CD4-positive, alpha-beta T cell treated with Interleukin-15 for 1 hour (primary cell): ENCODE measurements around the gene C1QTNF9B.
"Not testable (repeated sequence)": the region's sequence is repeated elsewhere in the genome, so short reads cannot be mapped to it uniquely, and the experiment has no call there.

Experiments
- DNase-seq: peaks from one replicate; pipeline ENCODE4 v3.0.0-alpha.2; 2020

The C1QTNF9B gene

DNA sequence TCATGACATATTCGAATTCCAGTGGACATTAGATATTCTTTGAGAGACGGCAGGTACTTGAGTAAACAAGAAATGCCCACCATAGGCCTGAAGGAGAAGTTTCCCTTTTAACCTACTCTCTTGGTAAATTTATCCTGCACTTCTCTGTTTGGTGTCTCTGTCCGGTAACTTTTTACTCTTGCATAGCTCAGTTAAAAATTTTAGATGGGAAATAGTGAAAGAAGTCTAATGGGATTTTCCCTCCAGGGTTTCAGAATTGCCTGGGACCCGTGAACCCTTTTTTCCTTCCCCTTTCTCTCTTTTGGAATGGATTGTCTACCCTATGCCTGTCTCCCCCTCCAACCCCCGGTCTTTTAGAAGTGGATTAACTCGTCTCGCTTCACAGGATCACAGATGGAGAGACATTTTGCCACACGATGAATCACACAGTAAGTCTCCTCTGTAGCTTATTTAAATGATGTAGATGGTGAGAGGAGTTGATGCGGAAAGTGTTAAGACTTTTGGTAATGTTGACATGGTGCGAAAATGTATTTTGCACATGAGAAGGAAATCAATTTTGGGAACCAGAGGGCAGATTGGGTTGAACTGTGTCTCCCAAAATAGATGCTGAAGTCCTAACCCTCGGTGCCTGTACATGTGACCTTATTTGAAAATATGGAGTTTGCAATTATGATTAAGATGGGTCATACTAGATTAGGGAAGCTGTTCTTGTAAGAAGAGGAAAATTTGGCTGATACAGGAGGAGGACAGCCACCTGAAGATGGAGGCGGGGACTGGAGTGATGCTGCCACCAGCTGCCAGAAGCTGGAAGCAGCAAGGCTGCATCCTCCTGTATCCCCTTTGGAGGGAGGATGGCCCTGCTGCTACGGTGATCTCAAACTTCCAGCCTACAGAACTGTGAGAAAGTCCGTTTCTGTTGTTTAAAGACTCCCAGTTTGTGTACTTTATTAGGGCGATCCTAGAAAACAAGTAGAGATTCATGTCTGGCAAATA lies 7.4 kb downstream of the C1QTNF9B start:
- DNase-seq, result no peak

DNA sequence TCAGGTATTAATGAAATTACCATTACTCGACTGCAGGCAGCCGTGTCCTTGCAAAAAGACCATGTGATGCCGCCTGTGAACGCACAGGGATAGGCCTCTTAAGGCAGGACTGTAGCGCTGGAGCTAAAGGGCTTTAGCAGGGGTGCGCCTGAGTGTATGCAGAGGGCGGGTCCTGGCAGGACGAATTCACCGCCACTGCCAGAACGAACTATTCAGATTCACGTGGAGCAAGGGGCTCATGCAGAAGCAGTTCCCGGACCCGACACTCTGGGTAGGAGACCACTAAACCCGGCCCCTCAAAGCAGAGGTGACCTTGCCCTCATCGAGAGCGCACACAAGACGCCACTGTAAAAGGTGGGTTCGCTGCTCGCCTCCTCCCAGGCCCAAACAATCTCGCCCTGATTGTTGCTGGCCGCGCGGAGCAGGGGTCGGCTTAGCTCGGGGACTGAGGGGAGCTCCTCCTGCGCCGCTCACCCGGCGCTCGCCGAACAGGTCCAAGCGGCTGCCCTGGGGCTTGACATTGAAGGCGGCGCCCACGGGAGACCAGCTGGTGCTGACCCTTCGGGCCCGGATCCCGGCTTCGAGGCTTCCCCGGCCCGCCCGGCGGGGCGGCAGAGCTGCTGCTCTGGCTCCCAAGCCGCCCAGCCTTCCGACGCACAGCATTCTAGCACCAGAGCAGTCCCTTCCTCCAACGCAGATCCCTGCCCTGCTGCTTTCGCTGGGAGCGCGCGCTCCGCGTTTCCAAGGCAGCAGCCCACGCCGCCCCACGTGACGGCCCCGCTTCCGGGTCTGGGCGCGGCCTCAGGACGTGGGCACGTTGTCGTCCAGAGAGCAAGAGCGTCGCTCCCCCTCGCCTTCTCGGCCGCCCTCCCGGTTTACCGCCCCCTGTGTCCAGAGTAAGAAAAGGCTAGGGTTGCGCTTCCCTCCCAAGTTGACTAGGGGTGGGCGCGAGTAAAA lies 8.4 kb downstream of the C1QTNF9B start, which contains the start of gene MIPEP:
TSS of gene MIPEP (minus strand) at position 743 of the 957 bp plus-strand sequence. CDS start at position 663, 80 bp downstream.
- DNase-seq, result peak; percentile 88

DNA sequence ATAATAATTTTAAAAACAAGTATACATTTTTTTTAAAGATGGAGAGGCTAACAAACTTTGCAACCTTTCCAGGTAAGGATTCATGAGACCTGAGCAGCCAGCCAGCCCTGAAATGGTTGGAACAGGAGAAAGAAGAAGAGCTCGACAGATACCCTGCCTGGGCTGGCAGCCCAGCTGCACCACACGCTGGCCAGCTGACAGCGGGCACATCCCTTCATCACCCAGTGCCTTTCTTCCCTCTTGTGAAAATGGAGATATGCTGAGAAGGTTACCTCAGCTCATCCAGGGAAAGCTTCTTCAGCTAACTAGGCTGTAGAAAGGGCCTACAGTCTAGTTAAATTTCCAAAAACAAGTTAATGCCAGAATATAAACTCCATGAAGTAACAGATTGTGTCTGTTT lies 12.9 kb downstream of the C1QTNF9B start:
- not testable (repeated sequence) for DNase-seq

DNA sequence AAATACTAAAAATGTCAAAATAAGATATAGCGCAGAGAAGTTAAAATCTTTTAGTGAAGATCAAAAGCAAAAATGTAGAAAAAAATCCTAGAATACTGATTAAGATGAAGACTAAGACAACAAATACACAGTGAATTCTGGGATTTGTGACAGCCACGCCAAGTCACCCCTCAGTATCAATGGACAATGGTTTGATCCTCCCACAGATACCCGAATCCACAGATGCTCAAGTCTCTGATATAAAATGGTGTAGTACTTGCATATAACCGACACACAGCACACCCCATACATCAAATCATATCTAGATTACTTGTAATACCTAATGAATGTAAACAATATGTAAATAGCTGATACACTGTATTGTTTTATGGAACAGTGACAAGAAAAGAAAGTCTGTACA lies 14.0 kb downstream of the C1QTNF9B start:
- DNase-seq, result no peak

DNA sequence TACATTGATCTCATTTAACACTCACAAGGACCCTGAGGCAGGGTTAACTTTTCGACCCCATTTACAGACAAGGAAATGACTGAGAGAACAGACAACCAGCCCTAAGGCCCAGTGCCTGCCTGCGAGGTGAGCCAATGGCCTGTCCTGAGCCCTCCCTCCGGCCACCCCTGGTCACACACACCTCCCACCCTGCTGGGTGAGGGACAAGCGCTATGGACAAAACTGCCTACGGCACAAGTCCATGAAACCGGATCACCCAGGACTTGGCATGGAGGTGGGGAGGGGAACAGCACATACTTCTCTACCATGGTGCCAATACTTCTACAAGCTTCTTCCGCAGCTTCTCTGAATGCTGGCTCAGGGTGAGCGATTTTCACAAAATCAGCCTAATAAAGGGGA lies 15.9 kb downstream of the C1QTNF9B start:
- not testable (repeated sequence) for DNase-seq

DNA sequence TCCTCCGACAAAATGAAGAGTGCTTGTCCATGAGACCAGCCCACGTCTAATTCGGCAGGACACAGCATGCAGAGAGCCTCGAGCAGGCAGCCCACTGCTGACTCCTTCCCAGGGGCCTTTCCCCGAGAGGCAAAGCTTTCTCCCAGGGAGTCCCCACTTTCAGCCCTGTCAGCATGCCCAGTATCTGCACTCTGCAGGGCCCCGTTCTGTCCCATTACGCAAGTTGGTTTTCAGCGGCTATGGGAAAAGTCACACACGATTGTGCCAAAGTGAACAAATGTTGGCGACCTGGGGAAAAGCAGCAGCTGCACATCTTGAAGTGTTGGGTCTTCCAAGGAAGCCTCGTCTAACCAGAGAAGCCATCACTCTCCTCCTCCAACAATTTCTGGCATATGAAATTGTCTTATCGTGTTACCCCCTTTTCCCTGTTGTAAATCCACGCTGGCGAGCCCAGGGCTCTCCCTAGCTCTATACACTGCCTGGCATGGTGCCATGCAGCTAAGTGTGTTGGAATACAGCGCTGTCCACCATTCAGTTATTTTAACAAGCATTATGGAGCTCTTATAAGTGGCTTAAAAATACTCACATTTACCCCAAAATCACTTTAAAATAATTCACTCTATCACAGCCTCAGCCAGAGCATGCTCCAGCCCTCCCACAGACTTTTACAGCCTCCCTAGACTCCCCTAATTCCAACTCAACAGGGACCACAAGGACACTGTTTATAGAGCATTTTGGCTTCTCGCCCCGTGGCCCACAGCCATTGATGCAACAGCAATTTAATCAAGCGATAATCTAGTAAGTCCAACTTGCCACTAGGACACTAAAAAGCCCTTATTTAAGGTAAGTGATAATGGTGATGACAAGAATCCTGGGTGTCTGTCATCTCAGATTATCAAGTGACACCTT lies 16.6 kb downstream of the C1QTNF9B start:
- DNase-seq, result not testable (repeated sequence)

DNA sequence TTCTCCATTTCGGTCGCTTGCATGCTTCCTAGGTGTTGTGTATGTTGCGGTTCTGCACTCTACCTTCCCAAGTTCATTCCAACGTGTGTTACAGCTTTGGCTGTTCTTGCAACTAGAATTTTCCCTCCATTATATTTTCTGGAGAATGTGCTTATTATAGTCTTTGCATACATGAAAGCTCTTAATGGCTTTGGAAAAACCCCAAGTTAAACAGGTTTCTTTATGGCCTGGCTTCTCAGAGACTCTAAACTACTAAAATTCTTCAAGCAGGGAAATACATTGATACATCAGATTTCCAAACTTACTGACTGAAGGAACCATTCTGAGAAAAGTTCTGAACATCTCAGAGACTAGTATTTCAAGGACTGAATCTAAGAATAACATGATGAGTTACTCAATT lies 20.0 kb downstream of the C1QTNF9B start:
- no peak for DNase-seq

DNA sequence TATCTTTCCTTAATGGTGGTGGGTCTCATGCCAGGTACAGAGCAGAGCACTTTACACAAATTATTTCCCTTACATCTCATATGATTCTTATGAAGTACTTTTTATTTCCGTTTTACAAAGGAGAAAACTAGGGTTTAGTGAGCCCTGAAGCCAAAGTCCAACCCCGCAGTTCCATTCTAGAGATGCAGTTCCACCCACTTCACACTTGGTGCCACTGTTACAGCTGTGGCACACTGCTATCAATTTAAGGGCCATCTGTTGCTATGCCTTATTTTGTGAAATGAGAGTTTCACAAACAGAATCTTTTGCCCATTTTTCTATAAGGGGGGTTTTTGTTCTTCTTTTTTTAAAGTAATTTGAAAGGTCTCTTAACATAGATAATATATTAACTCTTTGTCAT lies 21.0 kb downstream of the C1QTNF9B start:
- DNase-seq, result no peak

DNA sequence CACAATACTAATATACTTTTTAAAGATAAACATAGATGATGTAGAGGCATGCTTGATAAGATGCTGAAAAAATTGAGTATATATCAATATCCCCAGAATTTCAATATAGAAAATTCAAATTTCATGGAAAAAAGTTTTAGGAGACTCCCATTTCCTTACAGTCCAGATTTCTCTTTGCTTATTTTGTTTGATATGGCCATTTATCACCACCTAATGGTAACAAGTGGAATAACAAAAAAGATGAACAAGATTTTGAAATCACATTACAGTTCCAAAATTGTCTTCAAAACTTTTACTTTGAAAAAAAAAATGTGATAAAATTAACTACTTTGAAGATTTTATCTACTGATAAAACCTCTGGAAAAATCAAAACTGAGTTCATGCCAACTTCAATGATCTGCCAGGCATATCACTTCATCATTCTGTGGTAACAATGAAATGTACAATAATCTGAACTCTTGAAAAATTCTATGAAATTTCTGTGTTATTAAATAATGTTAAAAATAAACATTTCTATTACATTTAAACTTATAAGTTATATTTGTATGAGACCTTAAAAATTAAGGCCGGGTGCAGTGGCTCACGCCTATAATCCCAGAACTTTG lies 25.6 kb downstream of the C1QTNF9B start:
- no peak for DNase-seq

DNA sequence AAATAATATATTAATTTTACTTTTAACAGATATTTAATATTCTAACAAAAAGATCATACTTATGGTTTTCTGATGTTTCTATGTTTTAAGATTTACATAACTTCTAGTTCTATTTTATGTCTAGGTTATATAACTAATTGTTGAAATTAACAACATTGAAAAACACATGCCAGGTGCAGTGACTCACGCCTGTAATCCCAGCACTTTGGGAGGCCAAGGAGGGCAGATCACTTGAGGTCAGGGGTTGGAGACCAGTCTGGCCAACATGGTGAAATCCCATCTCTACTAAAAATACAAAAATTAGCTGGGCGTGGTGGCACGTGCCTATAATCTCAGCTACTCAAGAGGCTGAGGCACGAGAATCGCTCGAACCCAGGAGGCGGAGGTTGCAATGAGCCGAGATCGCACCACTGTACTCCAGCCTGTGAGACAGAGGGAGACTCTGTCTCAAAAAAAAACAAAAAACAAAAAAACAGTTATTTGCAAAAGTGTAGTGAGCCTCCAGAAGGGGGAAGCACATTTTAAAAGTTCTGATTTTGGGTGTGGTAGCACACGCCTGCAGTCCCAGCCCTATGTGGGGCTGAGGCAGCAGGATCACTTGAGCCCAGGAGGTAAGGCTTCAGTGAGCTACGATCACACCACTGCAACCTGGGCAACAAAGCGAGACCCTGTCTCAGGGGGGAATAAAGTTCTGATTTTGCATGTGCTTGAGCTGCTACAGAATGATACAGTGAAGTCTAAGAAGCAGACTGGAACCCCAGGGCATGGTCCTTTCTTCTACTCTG lies 26.8 kb downstream of the C1QTNF9B start:
- DNase-seq, result peak; percentile 17

DNA sequence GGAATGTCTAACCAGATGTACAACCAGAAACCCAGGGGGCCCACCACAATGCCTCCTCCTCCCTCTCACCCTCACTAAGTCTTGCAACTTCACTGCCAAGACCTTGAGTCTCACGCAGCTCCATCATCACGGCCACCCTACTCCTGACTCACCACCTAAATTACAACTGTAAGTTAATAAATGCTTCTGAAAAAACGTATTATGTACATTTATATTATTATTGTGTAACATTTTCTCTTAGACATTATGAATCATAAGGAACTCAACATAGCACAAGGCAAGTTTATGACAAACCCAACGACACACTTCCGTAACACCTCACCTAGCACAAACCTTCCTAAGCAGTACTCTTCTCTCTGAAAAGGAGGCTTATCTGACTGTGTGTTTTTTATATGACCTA lies 28.8 kb downstream of the C1QTNF9B start:
- DNase-seq, result no peak

DNA sequence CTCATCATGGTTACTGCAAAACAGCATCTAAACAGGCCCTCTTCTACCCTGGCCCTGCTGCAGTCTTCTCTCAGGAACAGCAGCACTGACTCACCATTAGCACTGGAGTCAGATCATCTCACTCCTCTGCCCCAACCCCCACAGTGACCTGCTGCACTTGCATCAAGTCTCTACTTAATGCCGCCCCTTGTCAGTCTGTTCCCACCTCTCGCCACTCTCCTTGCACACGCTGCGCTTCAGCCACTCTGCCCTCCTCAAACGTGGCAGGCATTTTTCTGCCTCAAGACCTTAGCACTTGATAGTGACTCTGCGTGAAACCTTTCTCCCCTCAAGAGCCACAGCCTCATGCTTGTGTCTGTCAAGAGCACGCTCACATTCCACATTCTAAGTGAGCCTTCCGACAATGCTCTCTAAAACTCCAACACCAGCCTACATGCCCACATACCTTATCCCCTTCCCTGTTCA lies 30.2 kb downstream of the C1QTNF9B start:
- no peak for DNase-seq

DNA sequence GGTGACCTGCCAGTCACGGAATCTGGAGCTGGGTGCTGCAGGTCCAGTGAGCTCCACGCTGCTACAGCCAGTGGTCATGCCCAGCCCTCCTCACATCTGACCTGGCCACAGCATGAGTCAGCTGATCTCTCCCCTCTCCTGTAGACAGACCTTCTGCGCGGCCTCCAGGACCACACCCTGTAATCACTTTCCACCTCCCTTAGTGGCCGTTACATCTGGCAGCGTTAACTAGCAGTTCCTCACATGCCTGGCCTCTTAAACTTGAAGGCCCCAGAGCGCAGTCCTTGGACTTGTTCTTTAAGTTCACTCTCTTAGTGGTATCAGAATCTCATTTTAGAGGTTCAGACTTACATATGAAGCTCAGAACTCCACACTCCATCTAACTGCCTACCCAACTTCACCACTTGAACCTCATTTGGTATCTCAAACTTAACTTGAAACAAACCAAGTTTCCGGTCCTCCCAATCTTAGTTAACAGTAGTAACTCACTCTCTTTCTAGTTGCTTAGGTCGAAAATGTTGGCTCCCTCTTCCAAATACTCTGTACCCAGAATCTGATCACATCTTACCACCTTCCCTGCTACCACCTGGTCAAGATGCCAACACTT lies 30.8 kb downstream of the C1QTNF9B start:
- DNase-seq, result no peak

DNA sequence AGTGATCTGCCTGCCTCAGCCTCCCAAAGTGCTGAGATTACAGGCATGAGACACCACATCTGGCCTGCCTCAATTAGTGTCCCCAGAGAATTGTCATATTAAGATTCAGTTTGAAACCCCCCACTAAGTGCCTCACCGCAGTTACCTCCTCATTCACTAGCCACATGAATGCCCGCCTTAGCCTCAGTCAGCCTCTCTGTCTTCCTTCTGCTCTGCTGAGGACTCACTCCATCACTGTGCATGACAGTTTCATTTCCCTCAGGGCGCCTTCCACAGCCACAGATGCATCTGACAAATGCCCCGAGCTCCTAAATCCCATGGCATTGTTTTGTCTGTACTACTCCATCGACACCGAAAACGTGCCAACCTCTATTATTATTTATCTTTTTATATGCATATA lies 31.4 kb downstream of the C1QTNF9B start:
- no peak for DNase-seq

DNA sequence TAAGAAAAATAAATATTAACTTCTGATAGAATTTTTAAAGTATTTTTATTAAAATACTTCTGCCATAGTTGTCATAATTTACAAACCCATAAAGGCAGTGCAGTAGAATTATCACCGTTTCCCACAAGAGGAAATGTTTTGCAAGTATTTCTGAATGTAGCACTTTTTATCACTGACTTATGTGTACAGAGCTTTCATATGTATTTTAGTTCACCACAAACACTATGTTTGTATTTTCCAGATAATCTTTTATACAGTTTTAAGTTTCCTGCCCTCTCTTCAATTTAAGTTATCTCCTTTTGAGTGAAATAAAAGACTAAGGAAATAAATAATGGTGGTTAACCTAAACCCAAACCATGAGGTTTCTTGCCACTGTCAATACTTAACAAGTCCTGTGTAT lies 32.3 kb downstream of the C1QTNF9B start:
- no peak for DNase-seq

DNA sequence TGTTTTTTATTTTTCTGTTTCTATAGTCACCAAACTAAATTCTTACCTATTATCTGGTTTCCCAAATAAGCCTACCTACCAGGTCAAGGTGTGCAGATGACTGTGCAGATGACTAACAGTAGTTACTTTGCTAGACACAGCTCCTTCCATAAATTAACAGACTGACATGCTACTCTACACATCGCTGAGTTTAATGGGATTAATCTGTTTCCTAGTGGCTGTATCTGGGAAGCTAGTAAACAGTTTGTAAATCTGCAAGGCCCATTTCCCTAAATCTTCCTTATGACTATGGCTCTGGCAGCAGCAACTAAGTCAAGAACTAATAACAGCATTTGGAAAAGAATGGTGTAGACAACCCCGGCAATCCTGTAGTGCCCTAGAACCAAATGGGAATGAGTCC lies 36.0 kb downstream of the C1QTNF9B start:
- DNase-seq, result no peak

DNA sequence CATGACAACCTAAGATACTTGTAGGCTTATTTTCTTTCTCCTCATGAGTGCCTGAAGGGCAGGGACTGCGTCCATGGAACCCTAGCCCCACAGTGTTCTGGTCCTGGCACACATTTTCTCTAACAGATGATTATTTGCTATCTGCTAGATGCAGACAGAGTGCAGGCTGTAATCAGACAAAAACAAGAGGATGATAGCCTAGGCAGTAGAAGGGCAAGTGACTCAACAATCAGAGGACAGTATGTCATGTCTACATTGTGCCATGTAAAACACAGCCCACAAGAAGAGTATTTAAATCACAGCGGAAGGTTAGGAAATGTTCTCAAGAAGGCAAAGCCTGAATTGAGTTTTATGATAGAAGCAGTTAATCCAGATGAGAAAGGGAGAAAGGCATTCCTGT lies 37.4 kb downstream of the C1QTNF9B start:
- no peak for DNase-seq

DNA sequence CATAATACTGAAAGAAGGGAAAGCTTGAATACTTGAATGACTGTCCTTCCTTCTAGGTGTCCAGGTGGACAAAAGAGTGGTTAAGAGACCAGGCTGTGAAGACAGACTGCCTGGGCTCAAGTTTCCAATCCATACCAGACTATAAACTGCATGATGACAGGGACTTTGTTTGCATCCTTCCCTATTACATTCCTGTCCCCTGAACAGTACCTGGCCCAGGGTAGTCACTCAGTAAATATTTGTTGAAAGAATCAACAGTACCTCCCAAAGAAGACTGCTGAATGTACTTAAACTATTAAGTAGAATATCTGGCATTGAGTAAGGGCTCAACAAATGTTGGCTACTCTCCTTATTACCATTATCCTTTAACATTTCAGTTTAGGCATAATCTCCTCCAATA lies 37.8 kb downstream of the C1QTNF9B start:
- DNase-seq, result no peak

DNA sequence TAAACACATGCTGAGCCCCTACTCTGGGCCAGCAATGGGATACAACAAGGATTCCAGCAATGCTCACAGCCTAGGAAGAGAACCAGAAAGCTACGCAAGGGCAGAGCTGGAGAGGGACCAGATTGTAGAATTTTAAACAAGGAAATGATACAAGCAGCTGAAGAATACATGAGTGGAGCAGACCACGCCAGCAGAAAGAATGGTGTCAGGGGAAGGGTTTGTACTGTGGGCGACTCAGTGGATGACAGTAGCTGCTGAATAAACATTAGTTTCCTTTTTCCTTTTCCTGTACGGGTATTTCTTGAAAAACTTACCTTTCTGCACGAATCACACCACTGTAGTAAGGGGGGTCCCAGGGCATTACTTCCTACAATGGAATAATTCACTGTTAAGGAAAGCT lies 38.8 kb downstream of the C1QTNF9B start:
- no peak for DNase-seq

DNA sequence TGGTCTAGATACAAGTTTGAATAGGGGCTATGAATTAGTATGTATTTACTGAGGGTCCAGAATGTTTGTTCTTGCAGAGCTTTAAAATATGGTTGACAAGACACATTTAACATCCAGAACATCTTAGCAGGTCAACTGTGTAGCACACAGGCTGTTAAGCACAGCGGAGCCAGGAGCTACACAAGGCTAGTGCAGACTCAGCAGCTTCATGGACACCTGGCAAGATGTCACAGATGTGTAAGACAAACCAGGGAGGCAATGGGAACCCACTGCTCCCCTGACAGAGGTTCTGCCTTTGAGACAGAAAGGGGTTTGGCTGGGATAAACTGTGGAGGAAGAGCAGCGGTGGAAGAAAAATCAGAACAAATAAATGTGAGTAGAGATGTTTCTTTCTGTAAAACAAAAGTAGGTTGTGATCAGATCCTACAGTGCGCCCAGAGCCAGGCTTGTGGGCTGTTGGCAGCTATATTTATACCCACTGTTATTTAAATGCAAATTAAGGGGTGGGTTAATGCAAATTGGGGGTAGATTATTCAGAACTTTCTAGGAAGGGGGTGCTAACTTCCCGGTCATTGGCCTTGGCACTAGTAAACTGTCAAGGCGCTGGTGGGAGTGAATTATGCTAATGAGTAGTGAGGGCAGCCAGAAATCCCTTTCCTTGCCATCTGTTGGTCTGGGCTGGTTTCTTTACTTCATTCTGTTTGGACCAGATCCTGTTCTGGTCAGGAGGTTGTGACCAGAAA lies 41.1 kb downstream of the C1QTNF9B start:
- DNase-seq, result no peak
